Activated T-cell treated with anti-CD3 and anti-CD28 coated beads for 1 hour (primary cell): Measurements from ENCODE around the gene ASB7.
"Not testable (repeated sequence)": the region's sequence is repeated elsewhere in the genome, so short reads cannot be mapped to it uniquely, and the experiment has no call there.

Source experiments
- DNase-seq: peaks from one replicate; pipeline ENCODE4 v3.0.0-alpha.2; 2020; ENCODE audit warnings: low read depth

The ASB7 gene

DNA sequence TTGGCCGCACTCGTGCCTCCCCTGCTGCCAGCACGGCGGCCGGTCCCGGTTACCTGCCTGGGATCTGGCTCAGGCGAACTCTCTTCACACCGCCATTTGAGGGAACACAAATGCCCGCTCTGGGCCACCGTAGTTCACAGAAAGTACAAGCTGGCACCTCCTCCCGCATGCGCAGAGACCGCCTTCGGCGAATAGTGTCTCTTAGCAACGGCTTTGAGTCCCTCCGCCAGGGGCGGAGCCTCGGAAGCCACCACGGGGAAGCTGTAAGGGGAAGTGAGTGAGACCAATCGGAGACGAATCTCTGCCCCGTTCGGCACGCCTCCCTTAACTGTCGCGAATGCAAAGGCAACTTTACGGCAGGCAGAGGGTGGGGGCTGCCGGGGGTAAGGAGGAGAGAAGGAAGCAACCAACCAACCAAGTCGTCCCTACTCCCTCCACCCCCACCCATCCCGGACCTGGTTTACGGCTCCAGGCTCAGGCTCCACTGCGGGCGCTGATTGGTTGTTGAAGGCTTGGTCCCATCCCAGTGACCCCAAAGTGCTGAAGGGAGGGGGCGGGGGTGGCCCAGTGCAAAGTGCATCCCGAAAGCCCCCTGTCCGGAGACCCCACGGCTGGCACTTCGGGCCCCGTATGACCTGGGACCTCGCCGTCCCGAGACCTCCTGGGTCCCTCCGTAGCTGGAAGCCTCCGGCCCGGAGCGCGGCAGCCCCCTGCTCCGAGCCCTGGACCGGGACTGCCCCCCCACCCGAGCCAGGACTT is at the start of gene ASB7, which contains the start of gene LINS1:
ASB7 (plus strand) TSS at position 526 of the 759 bp plus-strand sequence. CDS start 9,628 bp downstream, outside the sequence.
LINS1 (minus strand) TSS at position 121 of the 759 bp plus-strand sequence. CDS start 21,342 bp downstream, outside the sequence.
- peak; percentile 99 for DNase-seq

DNA sequence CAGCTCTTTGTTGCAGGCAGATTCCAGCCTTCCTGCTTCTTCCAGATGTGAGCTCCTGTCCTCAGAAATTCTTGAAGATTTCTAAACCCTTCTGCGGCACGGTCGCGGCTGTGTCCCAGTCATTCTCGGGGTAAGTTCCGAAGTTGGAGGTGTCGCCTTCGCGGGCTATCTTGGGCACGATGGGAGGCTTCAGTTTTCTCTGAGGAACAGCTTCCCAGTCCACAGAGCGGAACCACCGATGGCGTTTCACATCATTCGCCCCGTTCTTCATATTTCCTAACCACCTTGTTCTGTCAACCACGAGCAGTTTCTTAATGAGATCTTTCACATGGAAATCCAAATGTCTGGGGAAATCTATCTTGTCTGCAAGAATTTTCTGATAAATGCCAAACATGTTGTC is 48.9 kb upstream of the ASB7 start:
- no peak for DNase-seq

DNA sequence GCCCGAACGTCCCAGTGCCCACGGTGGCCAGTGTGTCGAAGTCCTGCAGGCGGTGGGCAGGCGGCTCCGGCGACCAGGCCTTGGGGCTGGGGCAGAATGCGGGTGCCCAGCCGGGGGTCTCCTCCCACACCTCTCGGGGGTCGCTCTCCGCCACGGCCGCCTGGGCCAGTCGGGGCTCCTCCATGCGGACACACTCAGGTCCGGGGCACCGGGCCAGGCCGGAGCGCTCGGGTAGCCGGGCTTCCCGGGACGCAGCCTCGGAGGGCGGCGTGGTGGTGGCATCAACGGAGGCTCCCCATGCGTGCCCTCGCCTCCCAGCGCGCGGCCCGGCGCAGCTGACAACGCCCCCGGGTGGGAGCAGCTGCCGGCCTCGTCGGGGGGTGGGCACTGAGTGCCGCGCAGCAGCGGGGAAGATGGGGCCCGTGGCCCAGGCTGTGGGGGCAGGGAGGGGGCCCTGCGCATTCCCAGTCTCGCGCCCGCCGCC is 43.6 kb upstream of the ASB7 start:
- no peak for DNase-seq

GRCh38 chr15:100559330-100559729 is 43.1 kb upstream of the ASB7 start:
- no peak for DNase-seq

DNA sequence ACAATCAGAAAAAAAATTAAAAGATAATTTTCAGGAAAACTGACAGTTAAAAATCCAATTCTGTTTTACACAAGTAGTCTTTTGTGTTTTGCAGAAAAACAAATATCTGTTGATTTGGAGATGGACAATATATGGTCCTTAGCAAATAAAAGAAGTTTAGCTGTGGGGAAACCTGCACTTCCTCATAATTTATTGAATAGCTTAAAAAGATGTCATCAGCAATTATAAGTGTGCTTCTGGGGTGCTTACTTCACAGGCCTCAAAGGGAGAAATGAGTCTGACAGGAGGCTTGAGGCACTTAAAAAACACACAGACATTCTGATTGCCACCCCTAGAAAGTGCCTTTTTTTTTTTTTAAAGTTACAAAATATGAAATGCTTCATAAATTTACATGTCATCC is 42.1 kb upstream of the ASB7 start:
- DNase-seq = no peak

- no peak for DNase-seq
Measured at GRCh38 chr15:100565591-100565990, 36.8 kb upstream of the ASB7 start.

GRCh38 chr15:100566850-100567628 is 35.4 kb upstream of the ASB7 start:
- DNase-seq = no peak

DNA sequence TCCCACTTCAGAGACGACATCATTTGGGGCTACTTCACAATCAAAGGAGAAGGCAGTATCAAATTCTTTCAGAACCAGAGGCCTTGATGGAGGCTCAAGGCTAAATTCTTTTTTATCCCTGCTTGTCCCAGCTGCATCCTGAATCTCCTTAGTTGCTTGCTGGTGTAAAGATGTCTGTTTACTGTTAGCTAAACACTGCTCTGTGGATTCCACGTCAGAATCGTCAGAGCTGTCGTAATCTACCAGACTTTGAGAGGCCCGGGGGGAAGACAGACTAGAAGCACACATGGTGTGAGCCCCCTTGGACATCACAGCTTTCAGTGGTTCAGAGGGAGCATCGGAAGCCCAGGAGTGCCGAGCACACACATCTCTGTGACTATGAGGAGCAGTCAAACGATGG is 33.0 kb upstream of the ASB7 start:
- DNase-seq = no peak

- no peak for DNase-seq
Measured at GRCh38 chr15:100570275-100570674, 32.1 kb upstream of the ASB7 start.

DNA sequence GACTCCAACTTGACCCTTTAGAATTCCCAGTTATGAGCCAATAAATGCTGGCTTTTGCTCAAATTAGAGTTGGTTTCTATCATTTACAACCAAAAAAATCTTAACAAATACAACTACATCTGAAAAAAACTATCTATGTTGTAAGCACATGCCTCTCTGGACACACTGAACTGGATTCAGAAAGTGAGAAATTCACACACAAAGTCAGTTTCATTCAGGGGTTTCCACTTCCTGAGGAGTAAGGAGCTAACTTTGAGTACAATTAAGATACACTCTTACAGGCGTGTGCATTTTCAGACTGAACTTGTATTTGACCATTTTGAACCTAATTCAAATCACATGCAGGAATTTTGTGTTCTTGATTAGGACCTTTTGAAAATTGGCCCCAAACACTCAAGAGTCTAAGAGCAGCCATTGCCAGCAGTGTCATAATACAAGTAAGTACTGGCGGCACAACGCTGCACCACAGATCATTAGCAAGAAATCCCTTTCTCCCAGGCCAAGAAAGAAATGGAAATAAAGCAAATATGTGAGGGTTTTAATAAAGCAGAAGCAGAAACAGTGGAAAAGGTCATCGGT is 31.6 kb upstream of the ASB7 start:
- no peak for DNase-seq

DNA sequence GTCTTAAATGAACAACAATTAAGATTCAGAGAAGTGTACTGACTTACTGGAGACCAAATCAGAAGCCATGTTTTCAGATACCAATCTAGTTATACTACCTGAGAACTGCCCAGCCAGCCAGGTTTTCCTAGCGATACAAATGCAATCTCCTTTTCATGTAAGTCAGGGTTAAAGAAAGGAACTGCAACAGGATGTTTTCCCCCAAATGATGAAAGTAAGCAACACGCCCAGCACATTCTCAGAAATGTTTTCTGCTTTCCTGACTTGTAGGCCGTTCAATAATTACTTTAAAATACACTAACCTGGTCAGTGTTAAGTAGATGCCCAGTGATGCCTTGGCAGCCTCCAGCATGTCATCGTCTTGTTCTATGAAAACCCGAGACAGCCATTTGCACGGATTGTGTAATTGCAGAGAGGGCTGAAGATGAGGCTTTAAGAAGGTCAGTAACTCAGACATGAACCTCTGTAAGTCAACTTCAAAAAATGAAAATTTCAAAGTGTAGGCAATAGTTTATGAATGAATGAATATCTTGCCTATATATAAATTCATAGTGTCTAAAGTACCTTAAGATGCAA is 30.7 kb upstream of the ASB7 start:
- DNase-seq = no peak

DNA sequence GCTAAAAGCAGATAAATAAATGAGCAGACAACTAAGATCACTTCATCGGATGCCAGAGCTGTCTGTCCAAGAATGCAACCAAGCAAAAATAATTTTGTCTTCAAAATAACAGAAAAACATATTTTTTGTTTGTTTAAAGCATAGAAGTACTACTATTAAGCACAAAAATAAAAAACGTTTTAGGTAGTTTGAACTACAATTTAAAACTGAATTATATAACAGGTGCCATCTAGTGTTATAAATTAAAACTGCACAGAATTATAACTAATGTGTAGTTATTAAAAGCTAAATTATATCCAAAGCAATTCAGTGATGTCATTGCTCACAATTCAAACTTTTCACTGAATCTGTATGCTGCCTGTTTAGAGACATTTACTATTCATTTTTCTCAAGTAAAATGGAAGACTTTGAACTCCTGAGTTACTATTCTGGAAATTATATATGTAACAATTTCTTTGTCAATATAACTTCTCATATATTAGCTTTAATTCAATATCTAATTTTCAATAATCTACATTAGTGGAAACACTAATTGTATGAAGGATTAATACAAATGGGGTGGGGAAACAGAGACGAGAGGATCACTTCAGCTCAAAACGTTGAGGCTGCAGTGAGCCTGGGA is 29.9 kb upstream of the ASB7 start:
- DNase-seq = no peak

GRCh38 chr15:100573526-100573925 is 28.9 kb upstream of the ASB7 start:
- DNase-seq = no peak

GRCh38 chr15:100580414-100580813 is 22.0 kb upstream of the ASB7 start:
- DNase-seq = no peak

DNA sequence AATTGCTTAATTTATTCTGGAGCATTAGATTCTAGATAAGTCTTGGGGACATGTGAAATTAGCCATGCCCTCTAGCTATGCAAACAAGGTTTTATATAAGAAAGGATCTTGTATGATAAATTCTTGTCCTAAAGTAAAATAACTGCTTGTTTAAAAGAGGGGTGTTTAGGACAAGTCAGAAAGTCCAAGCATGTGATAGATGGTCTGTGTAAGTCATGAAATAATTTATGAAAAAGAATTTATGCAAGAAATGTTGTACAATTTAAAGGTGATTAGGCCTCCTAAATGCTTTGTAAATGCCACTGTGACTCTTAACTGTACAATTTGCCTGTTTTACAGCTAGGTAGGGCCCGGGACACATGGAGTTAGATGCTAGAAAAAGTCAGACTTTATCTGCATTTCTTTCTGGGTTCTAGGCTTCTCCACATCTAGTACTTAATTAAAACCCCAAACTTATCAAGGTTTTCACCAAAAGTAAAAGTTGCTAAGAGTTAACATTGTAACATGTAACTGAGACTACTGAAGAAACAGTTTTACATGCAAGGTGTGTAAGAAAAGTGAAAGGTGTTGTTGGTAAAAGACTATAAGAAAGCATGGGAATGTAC is 13.6 kb upstream of the ASB7 start:
- no peak for DNase-seq

- DNase-seq = not testable (repeated sequence)
Measured at GRCh38 chr15:100591163-100591562, 11.2 kb upstream of the ASB7 start.

DNA sequence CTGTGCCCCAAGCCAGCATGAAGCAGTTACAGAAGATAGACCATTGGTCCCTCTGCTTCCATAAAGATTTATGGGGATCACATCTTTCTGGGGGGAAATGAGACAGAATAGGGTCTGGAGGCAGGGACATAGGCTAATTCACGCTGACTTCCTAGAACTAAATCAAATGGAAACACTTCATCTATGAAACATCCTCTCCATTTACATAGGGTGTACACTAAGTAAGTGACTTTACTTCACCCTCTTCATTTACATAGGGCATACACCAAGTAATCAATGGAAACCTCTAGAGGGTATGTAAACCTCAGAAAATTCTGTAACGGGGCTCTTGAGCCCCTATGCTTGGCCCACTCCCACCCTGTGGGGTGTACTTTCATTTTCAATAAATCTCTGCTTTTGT is 10.6 kb upstream of the ASB7 start:
- no peak for DNase-seq

DNA sequence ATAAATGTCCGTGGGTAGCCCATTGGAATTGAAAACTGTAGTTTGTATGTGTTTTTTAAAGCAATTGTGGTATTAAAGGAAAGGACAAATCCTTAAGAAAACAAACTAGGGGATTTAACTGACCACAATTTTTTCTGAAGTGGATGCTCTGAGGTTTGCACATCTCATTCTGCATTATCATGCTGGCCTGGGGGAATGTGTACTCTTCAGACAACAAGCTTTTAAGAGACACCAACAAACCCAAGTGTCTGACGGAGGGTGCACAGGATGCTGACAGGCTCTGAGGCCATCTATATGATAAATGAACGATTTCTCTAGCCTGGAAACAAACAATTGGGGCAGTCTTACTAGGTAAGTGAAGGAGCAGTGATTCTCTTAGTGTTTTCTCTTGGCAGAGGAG is 9.5 kb upstream of the ASB7 start:
- no peak for DNase-seq

GRCh38 chr15:100593431-100593830 is 9.0 kb upstream of the ASB7 start:
- DNase-seq = no peak

DNA sequence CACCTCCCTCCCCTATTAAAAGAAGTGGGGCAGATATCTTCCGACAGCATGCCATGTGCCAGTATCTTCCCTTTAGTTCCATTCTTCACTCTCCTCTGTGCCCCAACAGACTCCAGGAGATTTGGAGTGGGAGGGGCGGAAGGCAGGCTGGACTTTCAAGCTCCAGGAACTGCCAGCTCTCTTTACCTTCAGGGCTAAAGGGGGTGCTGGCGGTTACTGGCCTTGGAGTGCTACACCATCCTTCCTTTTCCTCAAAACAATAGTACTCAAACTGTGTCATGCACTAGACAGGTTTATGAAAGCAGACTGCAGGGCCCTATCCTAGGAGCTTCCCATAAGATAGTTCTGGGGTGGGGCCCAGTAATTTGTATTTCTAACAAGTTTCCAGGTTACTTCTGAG is 6.4 kb upstream of the ASB7 start:
- DNase-seq = no peak

DNA sequence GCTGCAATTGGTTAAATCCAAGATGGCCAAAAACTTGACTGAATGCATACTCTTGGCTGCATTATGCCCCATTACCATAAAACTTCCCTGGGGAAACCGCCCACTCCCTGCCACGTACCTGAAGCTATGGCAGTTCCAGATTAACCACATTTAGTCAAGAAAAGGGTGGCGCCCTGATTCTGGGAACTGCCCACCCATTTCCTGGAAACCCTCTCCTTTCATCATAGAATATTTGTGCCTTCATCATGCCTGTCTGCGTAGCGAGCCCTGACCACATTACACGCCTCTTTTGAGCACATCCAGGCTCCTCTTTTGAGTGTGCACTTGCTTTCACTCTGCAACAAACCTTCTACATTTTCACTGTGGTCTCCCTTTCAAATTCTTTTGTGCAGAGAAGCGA is 5.6 kb upstream of the ASB7 start:
- DNase-seq = peak; percentile 71

DNA sequence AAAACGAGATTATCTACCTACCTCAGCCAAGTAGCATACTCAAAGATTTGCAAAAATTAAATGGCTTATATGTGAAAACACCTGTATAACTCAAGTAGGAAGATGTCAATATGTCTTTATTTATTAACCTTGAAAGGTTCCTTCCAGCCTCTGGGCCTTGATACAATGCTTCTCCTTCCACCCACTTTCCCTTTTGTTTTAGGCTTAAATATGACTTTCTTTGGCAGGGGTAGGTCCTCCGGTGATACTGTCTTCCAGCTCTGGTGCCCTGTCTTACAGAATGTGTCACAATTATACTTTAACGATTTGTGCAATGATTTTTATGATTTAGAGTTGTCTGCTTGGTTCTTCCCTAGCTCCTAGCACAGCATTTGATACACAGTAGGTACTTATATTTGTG is 4.5 kb upstream of the ASB7 start:
- no peak for DNase-seq
